ENCODE results near the gene DNASE2B.

The DNASE2B gene

GRCh38 chr1:84409888-84410287 is 11.6 kb downstream of the DNASE2B start:
- no peak for FAIRE-seq
- no peak for DNase-seq (ENCODE audit: extremely low spot score, insufficient read length, low read depth)

DNA sequence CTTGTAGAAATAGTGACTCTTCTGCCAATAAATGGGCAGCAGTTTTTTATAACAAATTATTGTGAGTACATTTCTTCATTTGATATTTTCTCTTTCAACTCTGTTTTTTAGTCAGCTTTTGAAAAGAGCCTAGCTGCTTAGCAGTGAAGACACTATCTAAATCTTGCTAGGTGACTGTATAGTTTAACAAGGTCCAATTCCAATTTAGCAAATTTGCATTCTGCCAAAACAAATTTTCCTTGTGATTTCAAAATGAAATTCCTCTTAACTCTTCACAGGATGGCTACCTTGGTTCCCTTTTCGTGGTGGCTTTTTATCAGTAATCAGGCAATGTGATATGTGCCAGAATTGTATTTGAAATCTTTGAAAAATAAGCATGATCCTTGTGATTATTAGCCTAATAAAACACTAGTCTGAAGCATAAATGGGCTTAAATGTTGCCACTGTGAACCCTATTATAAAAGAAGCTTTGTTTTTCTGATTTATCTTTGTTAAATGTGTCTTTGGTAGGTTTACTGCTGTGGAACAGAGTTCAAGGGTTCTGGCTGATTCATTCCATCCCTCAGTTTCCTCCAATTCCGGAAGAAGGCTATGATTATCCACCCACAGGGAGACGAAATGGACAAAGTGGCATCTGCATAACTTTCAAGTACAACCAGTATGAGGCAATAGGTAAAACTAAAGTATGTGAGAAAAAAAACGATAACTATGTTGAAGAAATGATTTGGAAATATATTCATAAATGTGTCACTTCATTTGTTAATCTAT is 12.2 kb downstream of the DNASE2B start:
- FAIRE-seq, result no peak

GRCh38 chr1:84412316-84412942 is 14.1 kb downstream of the DNASE2B start:
- FAIRE-seq (no peak), DNase-seq (ENCODE audit: extremely low spot score, insufficient read length, low read depth) (no peak)

More for the DNA sequence above, 12.2 kb downstream of the DNASE2B start:
- no peak for DNase-seq (ENCODE audit: extremely low spot score, insufficient read length, low read depth)

GRCh38 chr1:84415396-84415795 is 17.1 kb downstream of the DNASE2B start:
- DNase-seq (ENCODE audit: extremely low spot score, insufficient read length, low read depth) (no peak), FAIRE-seq (no peak)

GRCh38 chr1:84422909-84423308 is 24.6 kb downstream of the DNASE2B start:
- no peak for FAIRE-seq
- DNase-seq (ENCODE audit: extremely low spot score, insufficient read length, low read depth), result no peak

DNA sequence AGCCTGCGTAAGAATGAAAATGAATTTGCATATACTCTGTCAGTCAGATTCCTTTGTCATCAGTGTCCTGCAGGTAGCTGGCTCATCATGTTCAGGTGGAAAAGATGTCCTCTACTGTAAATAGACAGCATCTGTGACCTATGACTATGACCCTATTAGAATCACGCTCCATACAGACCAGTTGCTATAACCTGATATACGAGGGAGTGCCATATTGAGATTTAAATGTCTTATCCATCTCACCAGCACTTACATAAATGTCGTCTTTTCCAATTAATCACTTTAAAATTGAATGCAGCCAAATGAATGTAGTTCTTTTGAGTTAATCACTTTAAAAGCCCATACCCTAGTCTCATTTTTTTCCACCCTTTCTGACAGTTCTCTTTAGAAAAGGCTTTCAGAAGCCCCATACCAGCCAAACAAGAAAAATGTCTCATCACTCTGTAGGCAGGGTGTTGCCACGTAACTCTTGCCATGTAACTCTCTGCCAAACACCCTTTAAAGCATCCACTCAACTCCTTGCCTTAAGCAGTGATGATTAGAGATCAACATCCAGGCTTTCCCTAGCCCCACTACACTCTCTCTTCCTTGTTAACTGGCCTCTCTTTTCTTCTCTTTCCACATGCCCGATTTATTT is 26.3 kb downstream of the DNASE2B start:
- FAIRE-seq (no peak), DNase-seq (ENCODE audit: extremely low spot score, insufficient read length, low read depth) (no peak)

- no peak for FAIRE-seq
- no peak for DNase-seq (ENCODE audit: extremely low spot score, insufficient read length, low read depth)
Measured at GRCh38 chr1:84425150-84425896, 27.0 kb downstream of the DNASE2B start.

GRCh38 chr1:84426376-84426775 is 28.1 kb downstream of the DNASE2B start:
- FAIRE-seq, result no peak

DNA sequence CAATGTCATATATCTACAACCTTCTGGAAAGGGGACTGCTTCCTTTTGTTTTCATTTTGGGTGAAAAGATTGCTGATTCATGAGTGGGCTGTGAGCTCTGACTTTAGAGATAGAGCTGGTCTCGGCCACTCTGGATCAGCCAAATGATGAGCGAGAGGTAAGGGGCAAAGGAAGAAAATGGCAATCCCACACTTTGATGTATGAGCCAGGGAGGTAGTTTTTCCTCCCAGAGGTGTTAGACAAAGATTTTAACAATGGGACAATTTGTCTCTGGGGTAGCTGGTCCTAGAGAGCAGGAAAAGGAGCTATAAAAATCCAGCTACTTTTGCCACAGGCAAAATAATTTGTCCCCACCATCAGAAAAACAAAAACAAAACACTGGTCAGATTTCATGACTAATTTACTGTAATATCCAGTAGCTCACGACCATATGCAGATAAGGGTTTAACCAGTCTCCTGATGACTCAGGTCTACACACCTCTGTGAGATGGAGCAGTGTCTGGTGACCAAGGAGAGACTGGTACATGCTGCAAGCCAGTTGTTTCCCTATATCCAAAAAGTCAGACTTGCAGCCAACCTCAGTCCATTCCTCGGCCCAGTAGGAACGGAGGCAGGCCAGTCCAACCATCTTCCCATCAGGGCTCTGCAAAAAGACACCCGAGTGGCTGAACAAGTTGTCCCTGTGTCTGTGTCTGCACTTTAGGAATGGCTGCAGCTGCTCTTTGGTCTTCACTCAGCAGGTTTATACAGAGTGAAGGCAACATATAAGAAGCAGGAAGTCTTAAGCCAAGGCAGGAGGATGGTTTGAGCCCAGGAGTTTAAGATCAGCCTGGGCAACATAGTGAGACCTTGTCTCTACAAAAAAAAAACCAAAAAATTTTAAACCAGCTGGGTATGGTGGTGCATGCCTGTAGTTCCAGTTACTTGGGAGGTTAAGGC is 29.2 kb downstream of the DNASE2B start:
- DNase-seq (ENCODE audit: extremely low spot score, insufficient read length, low read depth) (no peak), FAIRE-seq (no peak)

More at GRCh38 chr1:84426376-84426775, 28.1 kb downstream of the DNASE2B start:
- DNase-seq (ENCODE audit: extremely low spot score, insufficient read length, low read depth), result no peak

GRCh38 chr1:84428235-84428634 is 30.0 kb downstream of the DNASE2B start:
- no peak for DNase-seq (ENCODE audit: extremely low spot score, insufficient read length, low read depth)
- FAIRE-seq, result no peak

DNA sequence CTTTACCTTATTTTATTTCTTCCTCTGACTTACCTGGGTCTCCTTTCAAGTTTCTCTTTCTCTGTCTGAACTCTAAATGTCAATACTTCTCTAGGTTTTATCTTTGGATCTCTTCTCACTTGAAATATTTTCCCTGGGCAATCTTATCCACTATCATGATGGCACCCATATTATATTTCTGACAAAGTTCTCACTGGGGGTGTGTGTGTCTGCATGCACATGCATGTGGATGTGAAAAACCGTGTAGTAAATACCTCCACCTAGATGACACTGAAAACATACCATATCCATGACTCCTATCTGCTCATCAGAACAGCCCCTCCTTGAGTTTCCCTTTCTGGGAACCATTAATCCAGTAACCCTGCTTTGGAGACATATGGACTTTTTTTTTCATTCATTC is 30.9 kb downstream of the DNASE2B start:
- FAIRE-seq (no peak), DNase-seq (ENCODE audit: extremely low spot score, insufficient read length, low read depth) (no peak)

GRCh38 chr1:84430546-84430945 is 32.3 kb downstream of the DNASE2B start:
- no peak for FAIRE-seq
- DNase-seq (ENCODE audit: extremely low spot score, insufficient read length, low read depth), result no peak

DNA sequence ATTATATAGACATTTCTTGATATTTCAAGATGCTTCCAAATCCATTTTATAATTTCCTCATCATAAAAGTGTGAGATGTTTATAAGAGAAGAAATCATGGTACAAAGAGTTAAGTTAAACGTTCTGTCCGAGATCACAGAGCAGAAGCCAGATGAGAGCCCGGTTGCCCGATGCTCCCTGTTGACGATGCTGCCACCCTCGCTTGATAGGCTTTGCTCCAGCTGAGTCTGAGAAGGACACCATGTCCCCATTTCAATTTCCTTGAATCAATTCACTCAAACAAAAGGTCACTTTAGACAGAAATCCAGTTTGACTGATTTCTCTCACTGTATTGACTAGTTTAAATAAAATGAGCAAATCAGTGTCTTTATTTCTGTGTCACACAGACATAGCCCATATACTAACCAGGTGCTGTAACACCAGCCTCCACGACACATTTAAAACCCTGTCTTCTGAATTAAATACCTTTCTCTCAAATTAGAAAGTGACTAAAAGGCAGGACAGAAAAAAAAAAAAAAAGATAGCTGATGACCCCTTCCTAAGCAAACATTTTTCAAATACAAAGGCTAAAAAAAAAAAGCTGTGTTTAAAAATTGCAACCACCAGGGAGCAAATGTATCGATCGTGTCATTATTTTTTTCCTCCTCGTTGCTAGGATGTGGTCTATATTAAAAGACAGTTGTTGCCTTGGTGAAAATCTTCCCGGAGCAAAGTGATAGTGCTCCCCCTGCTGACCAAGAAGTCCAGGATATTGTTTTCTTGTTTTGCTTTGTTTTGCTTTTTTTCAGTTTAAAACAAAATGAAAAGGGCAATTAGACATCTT is 35.2 kb downstream of the DNASE2B start:
- FAIRE-seq (peak; percentile 91), DNase-seq (ENCODE audit: extremely low spot score, insufficient read length, low read depth) (peak; percentile 15)

DNA sequence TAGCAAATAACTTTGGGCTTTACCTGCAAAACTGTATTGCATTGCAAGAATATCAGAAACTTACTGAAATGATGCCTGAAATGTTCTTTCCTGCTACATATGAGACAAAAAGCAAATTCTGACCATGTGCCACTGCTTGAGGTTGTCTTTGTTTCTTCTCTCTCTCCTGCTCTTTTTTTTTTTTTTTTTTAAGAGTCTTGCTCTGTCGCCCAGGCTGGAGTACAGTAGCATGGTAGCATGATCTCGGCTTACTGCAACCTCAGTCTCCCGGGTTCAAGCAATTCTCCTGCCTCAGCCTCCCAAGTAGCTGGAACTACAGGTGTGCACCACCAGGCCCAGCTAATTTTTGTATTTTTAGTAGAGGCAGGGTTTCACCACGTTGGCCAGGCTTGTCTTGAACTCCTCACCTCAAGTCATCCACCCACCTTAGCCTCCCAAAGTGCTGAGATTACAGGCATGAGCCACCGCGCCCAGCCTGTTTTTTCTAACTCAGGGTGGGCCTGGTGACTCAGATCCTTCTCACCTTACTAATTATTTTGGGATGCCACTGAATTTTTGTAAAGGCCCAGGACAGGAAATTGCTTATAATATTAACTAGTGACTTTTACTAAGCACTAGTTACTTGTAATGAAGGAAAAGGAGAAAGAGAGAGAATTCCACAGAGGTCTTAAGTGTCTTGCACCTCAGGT is 35.9 kb downstream of the DNASE2B start:
- DNase-seq (ENCODE audit: extremely low spot score, insufficient read length, low read depth), result no peak
- no peak for FAIRE-seq

DNA sequence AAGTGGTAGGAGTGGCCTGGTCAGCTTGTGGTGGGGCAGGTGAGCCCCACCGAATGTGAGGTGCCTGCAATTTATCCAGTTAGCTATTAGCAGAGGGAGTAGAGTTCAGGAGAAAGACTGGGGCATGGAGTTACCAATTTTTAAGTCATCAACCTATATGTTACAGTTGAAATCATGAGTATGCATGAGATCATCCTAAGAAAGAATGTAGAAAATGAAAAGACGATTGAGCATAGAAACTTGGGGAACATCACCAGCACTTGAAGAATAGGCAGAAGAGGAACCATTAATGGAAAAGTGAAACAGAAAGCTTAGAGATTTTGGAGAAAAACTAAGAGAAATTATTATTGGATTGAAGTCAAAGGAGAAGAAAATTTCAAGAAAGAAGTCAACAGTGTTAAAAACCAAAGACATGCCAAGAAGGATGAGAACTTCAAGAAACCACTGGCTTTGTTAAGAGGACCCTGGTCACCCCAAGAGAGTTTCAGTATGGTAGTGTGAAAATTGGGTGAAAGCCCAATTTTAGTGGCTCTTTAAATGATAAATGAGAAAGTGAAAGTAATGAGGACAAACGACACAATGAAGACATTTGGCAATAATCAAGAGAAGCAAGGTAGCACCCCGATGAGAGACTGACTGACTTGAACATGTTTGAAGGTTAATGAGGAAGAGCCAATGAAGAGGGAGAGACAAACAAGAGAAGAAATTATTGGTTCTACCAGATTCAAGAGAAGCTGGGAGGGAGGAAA is 36.7 kb downstream of the DNASE2B start:
- FAIRE-seq, result peak; percentile 83

DNA sequence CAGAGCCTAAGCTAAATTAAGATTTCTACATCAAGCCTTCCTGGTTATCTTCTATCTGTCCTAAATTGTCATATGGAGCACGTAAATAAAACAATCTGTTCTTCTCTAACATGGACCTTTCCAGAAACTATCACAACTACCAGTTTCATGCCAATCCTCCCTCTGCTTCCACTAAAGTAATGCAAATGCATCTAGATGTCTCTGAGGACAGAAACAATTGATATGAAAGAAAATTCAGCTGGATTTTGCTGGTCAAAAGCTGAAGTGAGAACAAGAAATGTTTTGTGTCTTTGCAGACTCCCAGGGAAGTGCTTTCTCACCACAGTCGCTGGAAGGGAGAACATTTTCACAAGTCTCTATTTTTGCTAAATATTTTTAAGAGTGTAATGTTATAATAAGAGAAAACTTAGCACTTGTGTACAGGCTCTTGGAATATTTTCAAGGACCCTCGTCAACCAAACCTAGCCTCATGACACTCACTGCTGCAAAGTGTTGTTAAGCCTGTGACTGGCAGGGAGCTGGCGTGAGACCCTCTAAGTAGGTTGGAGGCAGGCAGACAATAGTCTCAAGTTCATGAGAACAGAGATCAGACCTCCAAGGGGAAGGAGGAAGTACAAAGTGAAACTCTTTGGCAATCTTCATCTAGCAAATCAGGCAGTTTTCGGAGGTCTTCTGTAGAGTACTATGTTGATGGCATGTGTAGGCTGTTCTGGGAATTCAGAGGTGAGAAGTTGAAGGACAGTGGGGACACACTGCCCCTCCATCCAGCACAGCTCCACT is 38.8 kb downstream of the DNASE2B start:
- peak; percentile 83 for FAIRE-seq
- DNase-seq (ENCODE audit: extremely low spot score, insufficient read length, low read depth), result no peak

More for the DNA sequence above, 36.7 kb downstream of the DNASE2B start:
- DNase-seq (ENCODE audit: extremely low spot score, insufficient read length, low read depth), result no peak

- FAIRE-seq, result peak; percentile 80
- peak; percentile 39 for DNase-seq (ENCODE audit: extremely low spot score, insufficient read length, low read depth)
Measured at GRCh38 chr1:84442256-84442655, 44.0 kb downstream of the DNASE2B start.
